ENCODE measurements around the gene ZNFX1.

The ZNFX1 gene

GRCh38 chr20:49291200-49291599 lies 13.3 kb upstream of the ZNFX1 start:
- no peak for DNase-seq

GRCh38 chr20:49290608-49291191 lies 12.8 kb upstream of the ZNFX1 start:
- no peak for DNase-seq

- no peak for DNase-seq
These were observed 11.2 kb upstream of the ZNFX1 start for GRCh38 chr20:49288784-49289696.

- no peak for DNase-seq
These were observed 10.4 kb upstream of the ZNFX1 start for GRCh38 chr20:49288250-49288751.

GRCh38 chr20:49287555-49288249 lies 9.8 kb upstream of the ZNFX1 start:
- DNase-seq = no peak

- no peak for DNase-seq
These were observed 9.1 kb upstream of the ZNFX1 start for GRCh38 chr20:49286689-49287551.

- no peak for DNase-seq
These were observed 8.1 kb upstream of the ZNFX1 start for GRCh38 chr20:49285813-49286494.

- no peak for DNase-seq
These were observed 7.4 kb upstream of the ZNFX1 start for GRCh38 chr20:49285233-49285668.

GRCh38 chr20:49284818-49285217 lies 7.0 kb upstream of the ZNFX1 start:
- no peak for DNase-seq

GRCh38 chr20:49283703-49284625 lies 6.1 kb upstream of the ZNFX1 start:
- no peak for DNase-seq

- no peak for DNase-seq
These were observed 5.4 kb upstream of the ZNFX1 start for GRCh38 chr20:49283176-49283702.

- no peak for DNase-seq
These were observed 4.8 kb upstream of the ZNFX1 start for GRCh38 chr20:49282584-49283171.

- no peak for DNase-seq
These were observed 4.1 kb upstream of the ZNFX1 start for GRCh38 chr20:49281913-49282467.

- DNase-seq = no peak
These were observed 3.4 kb upstream of the ZNFX1 start for GRCh38 chr20:49281059-49281912.

- DNase-seq = no peak
These were observed 2.7 kb upstream of the ZNFX1 start for GRCh38 chr20:49280463-49281058.

GRCh38 chr20:49279677-49280462 lies 2.0 kb upstream of the ZNFX1 start:
- DNase-seq = no peak

All from NK-92 treated with Interleukin-12 subunit alpha and Interleukin-12 subunit beta, amount 100 ng/mL, for 24 hours (cell line).